HEK293 (cell line): ENCODE results near the gene MYO9B.

Experiments used
- BCL11B ChIP-seq: fragments of 450-650 bp; formaldehyde crosslinking; IDR thresholded peaks from 2 replicates; pipeline ENCODE4 v1.5.1; 2016; ENCODE audit warnings: low read depth, missing biosample characterization, missing genetic modification characterization
- CTCF ChIP-seq: fragments of 450-650 bp; formaldehyde crosslinking; IDR thresholded peaks from 2 replicates; pipeline ENCODE4 v1.5.1; 2016; ENCODE audit warnings: missing biosample characterization, missing genetic modification characterization
- GLIS2 ChIP-seq: fragments of 450-650 bp; formaldehyde crosslinking; IDR thresholded peaks from 2 replicates; pipeline ENCODE4 v1.5.1; 2016; ENCODE audit warnings: missing biosample characterization, missing genetic modification characterization
- KLF7 ChIP-seq: fragments of 450-650 bp; formaldehyde crosslinking; IDR thresholded peaks from 2 replicates; pipeline ENCODE4 v1.5.1; 2016; ENCODE audit warnings: missing biosample characterization, missing genetic modification characterization, borderline replicate concordance
- PRDM10 ChIP-seq: fragments of 450-650 bp; formaldehyde crosslinking; IDR thresholded peaks from 2 replicates; pipeline ENCODE4 v1.5.1; 2016; ENCODE audit warnings: missing biosample characterization, missing genetic modification characterization
- ZBTB11 ChIP-seq: fragments of 450-650 bp; formaldehyde crosslinking; conservative IDR thresholded peaks from 2 replicates; pipeline ENCODE4 v1.5.1; 2016; ENCODE audit warnings: low read depth, missing biosample characterization, missing genetic modification characterization
- ZBTB8A ChIP-seq: fragments of 450-650 bp; formaldehyde crosslinking; IDR thresholded peaks from 2 replicates; pipeline ENCODE4 v1.5.1; 2016; ENCODE audit warnings: missing biosample characterization, missing genetic modification characterization
- ZNF148 ChIP-seq: fragments of 450-650 bp; formaldehyde crosslinking; IDR thresholded peaks from 2 replicates; pipeline ENCODE4 v1.5.0; 2017; ENCODE audit warnings: missing biosample characterization, missing genetic modification characterization, borderline replicate concordance
- ZNF324 ChIP-seq: fragments of 450-650 bp; formaldehyde crosslinking; IDR thresholded peaks from 2 replicates; pipeline ENCODE4 v1.5.1; 2016; ENCODE audit warnings: missing biosample characterization, missing genetic modification characterization
- ZNF645 ChIP-seq: fragments of 450-650 bp; formaldehyde crosslinking; IDR thresholded peaks from 2 replicates; pipeline ENCODE4; 2016; ENCODE audit warnings: missing biosample characterization, missing genetic modification characterization
- ZNF843 ChIP-seq: fragments of 450-650 bp; formaldehyde crosslinking; IDR thresholded peaks from 2 replicates; pipeline ENCODE4 v1.5.1; 2016; ENCODE audit warnings: missing biosample characterization, missing genetic modification characterization
- TF ChIP-seq, protein P1 (sequence below): fragments of 450-650 bp; formaldehyde crosslinking; IDR thresholded peaks from 2 replicates; pipeline ENCODE4 v1.5.1; 2016; ENCODE audit warnings: missing biosample characterization, missing genetic modification characterization
- TF ChIP-seq, protein P2 (sequence below): fragments of 450-650 bp; formaldehyde crosslinking; IDR thresholded peaks from 2 replicates; pipeline ENCODE4 v1.5.1; 2016; ENCODE audit warnings: missing biosample characterization, missing genetic modification characterization
- TF ChIP-seq, protein P3 (sequence below): fragments of 450-650 bp; formaldehyde crosslinking; IDR thresholded peaks from 2 replicates; pipeline ENCODE4 v1.5.1; 2016; ENCODE audit warnings: missing biosample characterization, missing genetic modification characterization

The MYO9B gene

GRCh38 chr19:17075864-17076542 lies 426 bp downstream of the MYO9B start (continued):
- TF ChIP-seq CTCF (tag by site-specific recombination), result peak; percentile 40
- TF ChIP-seq ZBTB11 (tag by site-specific recombination), result no peak
- TF ChIP-seq ZNF645 (tag by site-specific recombination), result 0 out of 2 replicates have a peak, but pooled peaks have one; percentile 82
- no peak for TF ChIP-seq ZNF148 (tag by site-specific recombination)
- TF ChIP-seq GLIS2 (tag by site-specific recombination), result peak; percentile 98
- TF ChIP-seq, protein P1, sequence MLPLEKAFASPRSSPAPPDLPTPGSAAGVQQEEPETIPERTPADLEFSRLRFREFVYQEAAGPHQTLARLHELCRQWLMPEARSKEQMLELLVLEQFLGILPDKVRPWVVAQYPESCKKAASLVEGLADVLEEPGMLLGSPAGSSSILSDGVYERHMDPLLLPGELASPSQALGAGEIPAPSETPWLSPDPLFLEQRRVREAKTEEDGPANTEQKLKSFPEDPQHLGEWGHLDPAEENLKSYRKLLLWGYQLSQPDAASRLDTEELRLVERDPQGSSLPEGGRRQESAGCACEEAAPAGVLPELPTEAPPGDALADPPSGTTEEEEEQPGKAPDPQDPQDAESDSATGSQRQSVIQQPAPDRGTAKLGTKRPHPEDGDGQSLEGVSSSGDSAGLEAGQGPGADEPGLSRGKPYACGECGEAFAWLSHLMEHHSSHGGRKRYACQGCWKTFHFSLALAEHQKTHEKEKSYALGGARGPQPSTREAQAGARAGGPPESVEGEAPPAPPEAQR (tag by site-specific recombination), result 0 out of 2 replicates have a peak, but pooled peaks have one; percentile 16
- TF ChIP-seq ZNF843 (tag by site-specific recombination), result 0 out of 2 replicates have a peak, but pooled peaks have one; percentile 14
- peak; percentile 35; the same call in 1 of the 2 replicates for TF ChIP-seq BCL11B (tag by site-specific recombination)
- TF ChIP-seq, protein P2, sequence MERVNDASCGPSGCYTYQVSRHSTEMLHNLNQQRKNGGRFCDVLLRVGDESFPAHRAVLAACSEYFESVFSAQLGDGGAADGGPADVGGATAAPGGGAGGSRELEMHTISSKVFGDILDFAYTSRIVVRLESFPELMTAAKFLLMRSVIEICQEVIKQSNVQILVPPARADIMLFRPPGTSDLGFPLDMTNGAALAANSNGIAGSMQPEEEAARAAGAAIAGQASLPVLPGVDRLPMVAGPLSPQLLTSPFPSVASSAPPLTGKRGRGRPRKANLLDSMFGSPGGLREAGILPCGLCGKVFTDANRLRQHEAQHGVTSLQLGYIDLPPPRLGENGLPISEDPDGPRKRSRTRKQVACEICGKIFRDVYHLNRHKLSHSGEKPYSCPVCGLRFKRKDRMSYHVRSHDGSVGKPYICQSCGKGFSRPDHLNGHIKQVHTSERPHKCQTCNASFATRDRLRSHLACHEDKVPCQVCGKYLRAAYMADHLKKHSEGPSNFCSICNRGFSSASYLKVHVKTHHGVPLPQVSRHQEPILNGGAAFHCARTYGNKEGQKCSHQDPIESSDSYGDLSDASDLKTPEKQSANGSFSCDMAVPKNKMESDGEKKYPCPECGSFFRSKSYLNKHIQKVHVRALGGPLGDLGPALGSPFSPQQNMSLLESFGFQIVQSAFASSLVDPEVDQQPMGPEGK (tag by site-specific recombination), result peak; percentile 97
- TF ChIP-seq, protein P3, sequence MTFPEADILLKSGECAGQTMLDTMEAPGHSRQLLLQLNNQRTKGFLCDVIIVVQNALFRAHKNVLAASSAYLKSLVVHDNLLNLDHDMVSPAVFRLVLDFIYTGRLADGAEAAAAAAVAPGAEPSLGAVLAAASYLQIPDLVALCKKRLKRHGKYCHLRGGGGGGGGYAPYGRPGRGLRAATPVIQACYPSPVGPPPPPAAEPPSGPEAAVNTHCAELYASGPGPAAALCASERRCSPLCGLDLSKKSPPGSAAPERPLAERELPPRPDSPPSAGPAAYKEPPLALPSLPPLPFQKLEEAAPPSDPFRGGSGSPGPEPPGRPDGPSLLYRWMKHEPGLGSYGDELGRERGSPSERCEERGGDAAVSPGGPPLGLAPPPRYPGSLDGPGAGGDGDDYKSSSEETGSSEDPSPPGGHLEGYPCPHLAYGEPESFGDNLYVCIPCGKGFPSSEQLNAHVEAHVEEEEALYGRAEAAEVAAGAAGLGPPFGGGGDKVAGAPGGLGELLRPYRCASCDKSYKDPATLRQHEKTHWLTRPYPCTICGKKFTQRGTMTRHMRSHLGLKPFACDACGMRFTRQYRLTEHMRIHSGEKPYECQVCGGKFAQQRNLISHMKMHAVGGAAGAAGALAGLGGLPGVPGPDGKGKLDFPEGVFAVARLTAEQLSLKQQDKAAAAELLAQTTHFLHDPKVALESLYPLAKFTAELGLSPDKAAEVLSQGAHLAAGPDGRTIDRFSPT, result no peak
- peak; percentile 88 for TF ChIP-seq PRDM10 (tag by site-specific recombination)
- 0 out of 2 replicates have a peak, but pooled peaks have one; percentile 10 for TF ChIP-seq KLF7 (tag by site-specific recombination)
- TF ChIP-seq ZNF324 (tag by site-specific recombination), result 0 out of 2 replicates have a peak, but pooled peaks have one; percentile 35
- TF ChIP-seq ZBTB8A (tag by site-specific recombination), result peak; percentile 72
